ENCODE results near the gene EBF3.

The EBF3 gene

GRCh38 chr10:129971381-129972144, 7.5 kb upstream of the EBF3 start:
- DNase-seq = peak; percentile 54 to 62

GRCh38 chr10:129970465-129971364, 6.6 kb upstream of the EBF3 start:
- DNase-seq = peak in 1 of 2 experiments; percentile 18

- no peak for DNase-seq
Observed at GRCh38 chr10:129969911-129970464, 5.9 kb upstream of the EBF3 start.

- no peak for DNase-seq
Observed at GRCh38 chr10:129969184-129969910, 5.3 kb upstream of the EBF3 start.

GRCh38 chr10:129968853-129969183, 4.7 kb upstream of the EBF3 start:
- peak; percentile 56 to 69 for DNase-seq

GRCh38 chr10:129968020-129968852, 4.2 kb upstream of the EBF3 start:
- no peak for DNase-seq

- DNase-seq = no peak
Observed at GRCh38 chr10:129967579-129968019, 3.5 kb upstream of the EBF3 start.

- no peak for DNase-seq
Observed at GRCh38 chr10:129966889-129967578, 3.0 kb upstream of the EBF3 start.

GRCh38 chr10:129966370-129966888, 2.4 kb upstream of the EBF3 start:
- DNase-seq = no peak

- DNase-seq = no peak
Observed at GRCh38 chr10:129965959-129966358, 1.9 kb upstream of the EBF3 start.

GRCh38 chr10:129965425-129965808, 1.3 kb upstream of the EBF3 start:
- DNase-seq = no peak

- DNase-seq = no peak
Observed at GRCh38 chr10:129964611-129965424, 744 bp upstream of the EBF3 start.

GRCh38 chr10:129962872-129963640, 1.0 kb downstream of the EBF3 start:
- peak in 1 of 2 experiments; percentile 23 for DNase-seq

GRCh38 chr10:129962031-129962871, 1.8 kb downstream of the EBF3 start:
- no peak for DNase-seq

- no peak for DNase-seq
Observed at GRCh38 chr10:129961157-129961701, 2.8 kb downstream of the EBF3 start.

GRCh38 chr10:129960481-129961156, 3.5 kb downstream of the EBF3 start:
- DNase-seq = no peak

Data from activated CD4-positive, alpha-beta T cell treated with anti-CD3 and anti-CD28 coated beads, Interleukin-2, amount 50 U/mL, for 48 hours (primary cell).